WTC11 (cell line): Measurements from ENCODE around the gene TM4SF1. TPM values are rescaled to one million over a fixed set of nuclear protein-coding genes. Genes with fewer than 3 reads are reported as not detected.

Experiments used
- ATAC-seq: fragments of 200-7000 bp; cut with Tn5 transposase; 2 replicates; pipeline ENCODE4 v1.10.0; 2021; ENCODE audit warnings: mild to moderate bottlenecking, moderate library complexity
- CTCF ChIA-PET: fragments of 300-600 bp; sonication (Branson Sonifier 250); formaldehyde crosslinking; loops from one replicate; lab custom pipeline; 2021; ENCODE audit warnings: antibody characterized with exemption; lab: Charles Lee
- POLR2A ChIA-PET: fragments of 350-600 bp; sonication (Branson Sonifier 250); formaldehyde crosslinking; loops from one replicate; lab custom pipeline; 2021; ENCODE audit warnings: antibody characterized with exemption; lab: Charles Lee
- DNase-seq: peaks from one replicate; pipeline ENCODE4 v3.0.0; 2021; ENCODE audit warnings: low spot score
- H3K27ac Mint-ChIP-seq: 2 replicates; pipeline ENCODE4 v1.8.0; 2021; ENCODE audit warnings: mixed read lengths
- H3K27me3 Mint-ChIP-seq: 2 replicates; pipeline ENCODE4 v1.8.0; 2021; ENCODE audit warnings: low read depth, mild to moderate bottlenecking, moderate library complexity, mixed read lengths
- H3K36me3 Mint-ChIP-seq: 2 replicates; pipeline ENCODE4 v1.8.0; 2021; ENCODE audit warnings: mixed read lengths
- H3K4me1 Mint-ChIP-seq: 2 replicates; pipeline ENCODE4 v1.8.0; 2022; ENCODE audit warnings: mixed read lengths
- H3K4me3 Mint-ChIP-seq: 2 replicates; pipeline ENCODE4 v1.8.0; 2021; ENCODE audit warnings: mild to moderate bottlenecking, moderate library complexity, mixed read lengths
- H3K9me3 Mint-ChIP-seq: 2 replicates; pipeline ENCODE4 v1.8.0; 2021; ENCODE audit warnings: mixed read lengths
- CREM ChIP-seq: sonication (generic); formaldehyde crosslinking; IDR thresholded peaks from 2 replicates; pipeline ENCODE4 v1.8.1; 2022; ENCODE audit warnings: mild to moderate bottlenecking, missing genetic modification reagents, moderate library complexity
- ETV6 ChIP-seq: sonication (generic); formaldehyde crosslinking; IDR thresholded peaks from 2 replicates; pipeline ENCODE4 v1.8.1; 2022; ENCODE audit warnings: mild to moderate bottlenecking, missing genetic modification reagents
- GABPB1 ChIP-seq: sonication (generic); formaldehyde crosslinking; IDR thresholded peaks from 2 replicates; pipeline ENCODE4 v1.8.1; 2023; ENCODE audit warnings: mild to moderate bottlenecking, missing genetic modification reagents
- GRHL2 ChIP-seq: fragments of 250-450 bp; sonication (Bioruptor Pico); IDR thresholded peaks from 2 replicates; pipeline ENCODE4 v1.8.0; 2022; ENCODE audit warnings: mild to moderate bottlenecking, moderate library complexity; ENCODE audit not compliant: insufficient replicate concordance, severe bottlenecking
- JAZF1 ChIP-seq: fragments of 250-450 bp; sonication (Bioruptor Pico); IDR thresholded peaks from 2 replicates; pipeline ENCODE4 v1.9.0; 2021; ENCODE audit warnings: moderate library complexity, mild to moderate bottlenecking, inconsistent platforms
- KAT7 ChIP-seq: sonication (generic); formaldehyde crosslinking; IDR thresholded peaks from 2 replicates; pipeline ENCODE4 v1.8.1; 2023; ENCODE audit warnings: missing genetic modification reagents, mild to moderate bottlenecking, borderline replicate concordance
- NR1H2 ChIP-seq: sonication (generic); formaldehyde crosslinking; IDR thresholded peaks from 2 replicates; pipeline ENCODE4 v1.9.0; 2021; ENCODE audit warnings: mild to moderate bottlenecking, moderate library complexity, missing genetic modification reagents
- PRRX2 ChIP-seq: fragments of 250-450 bp; sonication (Bioruptor Pico); IDR thresholded peaks from 2 replicates; pipeline ENCODE4 v1.8.0; 2021; ENCODE audit warnings: mild to moderate bottlenecking
- ZNF138 ChIP-seq: sonication (generic); formaldehyde crosslinking; conservative IDR thresholded peaks from 2 replicates; pipeline ENCODE4 v1.8.1; 2022; ENCODE audit warnings: mild to moderate bottlenecking, moderate library complexity, missing genetic modification reagents
- ZNF317 ChIP-seq: sonication (generic); formaldehyde crosslinking; IDR thresholded peaks from 2 replicates; pipeline ENCODE4 v1.8.1; 2023; ENCODE audit warnings: low read depth, mild to moderate bottlenecking, moderate library complexity, missing genetic modification reagents, borderline replicate concordance
- ZNF423 ChIP-seq: fragments of 250-450 bp; sonication (Bioruptor Pico); IDR thresholded peaks from 2 replicates; pipeline ENCODE4 v2.1.2; 2022; ENCODE audit warnings: mild to moderate bottlenecking, moderate library complexity
- total RNA-seq: library from RNA; stranded (reverse); gene quantifications from 3 replicates; pipeline ENCODE4 v1.2.3, GENCODE V29; 2021
- TF ChIP-seq, protein P1 (sequence below): fragments of 250-450 bp; sonication (Bioruptor Pico); IDR thresholded peaks from 2 replicates; pipeline ENCODE4 v1.9.0; 2021; ENCODE audit warnings: moderate library complexity, mild to moderate bottlenecking, inconsistent platforms, borderline replicate concordance
- TF ChIP-seq, protein P2 (sequence below): fragments of 250-450 bp; sonication (Bioruptor Pico); IDR thresholded peaks from 2 replicates; pipeline ENCODE4 v1.8.0; 2021; ENCODE audit warnings: mild to moderate bottlenecking
- TF ChIP-seq, protein P3 (sequence below): sonication (generic); formaldehyde crosslinking; IDR thresholded peaks from 2 replicates; pipeline ENCODE4 v1.8.0; 2022; ENCODE audit warnings: mild to moderate bottlenecking, missing genetic modification reagents
- TF ChIP-seq, protein P4 (sequence below): sonication (generic); formaldehyde crosslinking; conservative IDR thresholded peaks from 2 replicates; pipeline ENCODE4 v1.8.1; 2023; ENCODE audit warnings: mild to moderate bottlenecking, low read depth, missing genetic modification reagents, moderate library complexity
- TF ChIP-seq, protein P5 (sequence below): sonication (generic); formaldehyde crosslinking; IDR thresholded peaks from 2 replicates; pipeline ENCODE4 v1.8.1; 2022; ENCODE audit warnings: missing genetic modification reagents, borderline replicate concordance

The TM4SF1 gene
- total RNA-seq, 1 experiment from 2014 or later, result 0.90 TPM

DNA sequence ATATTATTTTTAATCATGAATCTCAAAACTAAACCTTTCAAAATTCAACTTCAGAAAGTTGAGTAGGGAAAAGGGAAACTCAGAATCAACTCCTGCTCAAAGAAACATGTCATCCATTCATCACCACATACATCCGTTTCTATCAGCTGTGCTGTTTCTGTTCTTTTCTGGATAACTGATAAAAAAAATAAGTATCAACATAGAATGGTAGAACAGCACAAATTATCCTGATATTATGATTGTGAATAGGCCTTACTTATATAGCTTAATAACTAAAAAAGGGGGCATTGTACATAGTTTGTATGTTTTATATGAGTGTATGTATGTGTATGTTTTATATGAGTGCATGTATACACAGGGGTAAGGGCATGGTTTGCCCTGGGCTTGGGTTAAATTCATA, 3.1 kb downstream of the TM4SF1 start:
- POLR2A ChIA-PET, result no interaction called here
- no peak for TF ChIP-seq ZNF138 (CRISPR knock-in tag)
- TF ChIP-seq, protein P1, sequence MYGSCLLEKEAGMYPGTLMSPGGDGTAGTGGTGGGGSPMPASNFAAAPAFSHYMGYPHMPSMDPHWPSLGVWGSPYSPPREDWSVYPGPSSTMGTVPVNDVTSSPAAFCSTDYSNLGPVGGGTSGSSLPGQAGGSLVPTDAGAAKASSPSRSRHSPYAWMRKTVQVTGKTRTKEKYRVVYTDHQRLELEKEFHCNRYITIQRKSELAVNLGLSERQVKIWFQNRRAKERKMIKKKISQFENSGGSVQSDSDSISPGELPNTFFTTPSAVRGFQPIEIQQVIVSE (CRISPR knock-in tag), result no peak
- TF ChIP-seq ZNF423, result no peak
- no peak for TF ChIP-seq JAZF1 (CRISPR knock-in tag)
- TF ChIP-seq, protein P2, sequence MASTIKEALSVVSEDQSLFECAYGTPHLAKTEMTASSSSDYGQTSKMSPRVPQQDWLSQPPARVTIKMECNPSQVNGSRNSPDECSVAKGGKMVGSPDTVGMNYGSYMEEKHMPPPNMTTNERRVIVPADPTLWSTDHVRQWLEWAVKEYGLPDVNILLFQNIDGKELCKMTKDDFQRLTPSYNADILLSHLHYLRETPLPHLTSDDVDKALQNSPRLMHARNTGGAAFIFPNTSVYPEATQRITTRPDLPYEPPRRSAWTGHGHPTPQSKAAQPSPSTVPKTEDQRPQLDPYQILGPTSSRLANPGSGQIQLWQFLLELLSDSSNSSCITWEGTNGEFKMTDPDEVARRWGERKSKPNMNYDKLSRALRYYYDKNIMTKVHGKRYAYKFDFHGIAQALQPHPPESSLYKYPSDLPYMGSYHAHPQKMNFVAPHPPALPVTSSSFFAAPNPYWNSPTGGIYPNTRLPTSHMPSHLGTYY (CRISPR knock-in tag), result no peak
- TF ChIP-seq ZNF317 (CRISPR knock-in tag), result no peak
- TF ChIP-seq, protein P3, sequence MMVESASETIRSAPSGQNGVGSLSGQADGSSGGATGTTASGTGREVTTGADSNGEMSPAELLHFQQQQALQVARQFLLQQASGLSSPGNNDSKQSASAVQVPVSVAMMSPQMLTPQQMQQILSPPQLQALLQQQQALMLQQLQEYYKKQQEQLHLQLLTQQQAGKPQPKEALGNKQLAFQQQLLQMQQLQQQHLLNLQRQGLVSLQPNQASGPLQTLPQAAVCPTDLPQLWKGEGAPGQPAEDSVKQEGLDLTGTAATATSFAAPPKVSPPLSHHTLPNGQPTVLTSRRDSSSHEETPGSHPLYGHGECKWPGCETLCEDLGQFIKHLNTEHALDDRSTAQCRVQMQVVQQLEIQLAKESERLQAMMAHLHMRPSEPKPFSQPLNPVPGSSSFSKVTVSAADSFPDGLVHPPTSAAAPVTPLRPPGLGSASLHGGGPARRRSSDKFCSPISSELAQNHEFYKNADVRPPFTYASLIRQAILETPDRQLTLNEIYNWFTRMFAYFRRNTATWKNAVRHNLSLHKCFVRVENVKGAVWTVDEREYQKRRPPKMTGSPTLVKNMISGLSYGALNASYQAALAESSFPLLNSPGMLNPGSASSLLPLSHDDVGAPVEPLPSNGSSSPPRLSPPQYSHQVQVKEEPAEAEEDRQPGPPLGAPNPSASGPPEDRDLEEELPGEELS (CRISPR knock-in tag), result no peak
- CTCF ChIA-PET, result no interaction called here
- Mint-ChIP-seq H3K27ac (no peak overlapping the region), H3K36me3 (peaks cover 8% of the 10 kb centered on the region), H3K27me3 (no peaks in the 10 kb centered on the region; the same call in 1 of the 2 replicates), H3K4me3 (no peak overlapping the region), H3K4me1 (peaks cover 43% of the 10 kb centered on the region), H3K9me3 (peaks cover 8% of the 10 kb centered on the region; the same call in 1 of the 2 replicates)
- no peak for ATAC-seq
- DNase-seq, result no peak

DNA sequence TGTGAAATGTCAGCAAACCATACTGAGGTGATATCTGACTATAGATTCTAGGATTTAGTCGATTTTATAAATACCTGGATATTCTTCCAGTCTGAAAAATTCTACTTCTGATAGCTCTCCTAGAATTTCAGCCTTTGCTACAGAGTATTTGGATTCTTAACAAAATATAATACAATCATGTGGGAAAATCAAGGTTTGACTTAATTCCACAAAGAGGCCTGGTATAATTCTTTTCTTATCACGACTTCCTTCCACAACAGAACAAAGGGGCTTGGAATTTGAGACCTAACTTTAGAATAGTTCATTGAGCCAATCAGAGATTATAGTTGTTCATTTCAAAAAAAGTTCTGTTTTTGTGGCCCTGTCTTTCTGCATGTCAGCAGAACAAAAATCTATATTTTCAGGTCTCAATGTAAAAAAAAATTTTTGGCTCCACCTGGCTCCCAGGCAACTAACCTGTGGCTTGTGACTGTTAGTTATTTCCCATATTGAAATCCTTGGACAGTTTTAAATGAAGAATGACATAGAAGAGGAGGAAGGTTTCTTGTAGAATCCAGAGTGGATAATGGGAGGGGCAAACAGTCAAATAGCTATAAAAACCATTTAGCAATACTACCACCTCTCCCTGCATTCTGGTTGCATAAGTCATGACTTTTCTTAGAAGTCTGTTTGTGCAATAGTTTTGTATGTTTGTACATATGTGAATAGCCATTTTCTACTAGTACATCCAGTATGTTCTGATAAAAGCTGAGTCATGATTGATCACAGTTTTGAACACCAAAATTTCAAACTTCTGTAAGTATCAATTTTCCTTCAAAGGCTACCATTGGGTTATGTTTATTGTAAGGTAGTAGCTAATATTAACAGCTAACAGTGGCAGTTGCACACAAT, 4.0 kb downstream of the TM4SF1 start:
- TF ChIP-seq GABPB1 (CRISPR knock-in tag), result peak; percentile 45; the same call in 1 of the 2 replicates
- TF ChIP-seq, protein P4, sequence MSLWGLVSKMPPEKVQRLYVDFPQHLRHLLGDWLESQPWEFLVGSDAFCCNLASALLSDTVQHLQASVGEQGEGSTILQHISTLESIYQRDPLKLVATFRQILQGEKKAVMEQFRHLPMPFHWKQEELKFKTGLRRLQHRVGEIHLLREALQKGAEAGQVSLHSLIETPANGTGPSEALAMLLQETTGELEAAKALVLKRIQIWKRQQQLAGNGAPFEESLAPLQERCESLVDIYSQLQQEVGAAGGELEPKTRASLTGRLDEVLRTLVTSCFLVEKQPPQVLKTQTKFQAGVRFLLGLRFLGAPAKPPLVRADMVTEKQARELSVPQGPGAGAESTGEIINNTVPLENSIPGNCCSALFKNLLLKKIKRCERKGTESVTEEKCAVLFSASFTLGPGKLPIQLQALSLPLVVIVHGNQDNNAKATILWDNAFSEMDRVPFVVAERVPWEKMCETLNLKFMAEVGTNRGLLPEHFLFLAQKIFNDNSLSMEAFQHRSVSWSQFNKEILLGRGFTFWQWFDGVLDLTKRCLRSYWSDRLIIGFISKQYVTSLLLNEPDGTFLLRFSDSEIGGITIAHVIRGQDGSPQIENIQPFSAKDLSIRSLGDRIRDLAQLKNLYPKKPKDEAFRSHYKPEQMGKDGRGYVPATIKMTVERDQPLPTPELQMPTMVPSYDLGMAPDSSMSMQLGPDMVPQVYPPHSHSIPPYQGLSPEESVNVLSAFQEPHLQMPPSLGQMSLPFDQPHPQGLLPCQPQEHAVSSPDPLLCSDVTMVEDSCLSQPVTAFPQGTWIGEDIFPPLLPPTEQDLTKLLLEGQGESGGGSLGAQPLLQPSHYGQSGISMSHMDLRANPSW, result no peak
- no peak for TF ChIP-seq KAT7 (CRISPR knock-in tag)
- H3K4me1 Mint-ChIP-seq, result peaks cover 52% of the 10 kb centered on the region
- ATAC-seq (no peak), DNase-seq (no peak)
- no peak overlapping the region for H3K27ac Mint-ChIP-seq
- H3K4me3 Mint-ChIP-seq, result no peak overlapping the region
- no peaks in the 10 kb centered on the region for H3K9me3 Mint-ChIP-seq
- H3K27me3 Mint-ChIP-seq, result no peaks in the 10 kb centered on the region
- ChIA-PET POLR2A (no interaction called here), CTCF (no interaction called here)
- no peaks in the 10 kb centered on the region for H3K36me3 Mint-ChIP-seq

DNA sequence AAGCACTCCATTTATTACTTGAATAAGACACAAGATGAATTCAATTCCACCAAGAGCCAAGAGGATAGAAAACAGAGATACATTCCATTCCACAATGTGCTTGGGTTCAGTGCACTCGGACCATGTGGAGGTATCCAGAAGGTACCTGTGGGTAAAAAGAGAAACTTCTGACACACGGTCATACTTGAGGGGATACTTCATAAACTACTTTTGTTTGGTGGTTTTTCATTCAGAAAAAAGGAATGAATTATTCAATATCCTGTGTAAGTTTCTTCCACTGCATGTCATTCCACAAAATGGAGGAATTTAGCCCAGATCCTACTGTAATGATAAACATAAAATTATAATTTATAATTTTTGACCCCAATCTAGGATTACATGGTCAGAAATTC, 5.7 kb downstream of the TM4SF1 start:
- peaks cover 52% of the 10 kb centered on the region for H3K4me1 Mint-ChIP-seq
- no peak for ATAC-seq
- H3K27ac Mint-ChIP-seq, result no peak overlapping the region
- H3K27me3 Mint-ChIP-seq, result no peaks in the 10 kb centered on the region
- TF ChIP-seq, protein P1 (CRISPR knock-in tag), result no peak
- TF ChIP-seq, protein P5, sequence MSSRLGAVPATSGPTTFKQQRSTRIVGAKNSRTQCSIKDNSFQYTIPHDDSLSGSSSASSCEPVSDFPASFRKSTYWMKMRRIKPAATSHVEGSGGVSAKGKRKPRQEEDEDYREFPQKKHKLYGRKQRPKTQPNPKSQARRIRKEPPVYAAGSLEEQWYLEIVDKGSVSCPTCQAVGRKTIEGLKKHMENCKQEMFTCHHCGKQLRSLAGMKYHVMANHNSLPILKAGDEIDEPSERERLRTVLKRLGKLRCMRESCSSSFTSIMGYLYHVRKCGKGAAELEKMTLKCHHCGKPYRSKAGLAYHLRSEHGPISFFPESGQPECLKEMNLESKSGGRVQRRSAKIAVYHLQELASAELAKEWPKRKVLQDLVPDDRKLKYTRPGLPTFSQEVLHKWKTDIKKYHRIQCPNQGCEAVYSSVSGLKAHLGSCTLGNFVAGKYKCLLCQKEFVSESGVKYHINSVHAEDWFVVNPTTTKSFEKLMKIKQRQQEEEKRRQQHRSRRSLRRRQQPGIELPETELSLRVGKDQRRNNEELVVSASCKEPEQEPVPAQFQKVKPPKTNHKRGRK (CRISPR knock-in tag), result no peak
- TF ChIP-seq CREM (no peak), NR1H2 (CRISPR knock-in tag) (no peak), ETV6 (CRISPR knock-in tag) (no peak), GRHL2 (CRISPR knock-in tag) (no peak), PRRX2 (CRISPR knock-in tag) (no peak)
- TF ChIP-seq, all 79 proteins: peak for 0
- no peaks in the 10 kb centered on the region for H3K36me3 Mint-ChIP-seq
- CTCF ChIA-PET, result interaction anchor here (0.6 to 1.0 kb wide), 2 partner anchors 52 to 416 kb away, joined by 3 to 4 read pairs; no protein-coding TSS in a partner anchor
- POLR2A ChIA-PET, result no interaction called here
- no peak for DNase-seq
- no peak overlapping the region for H3K4me3 Mint-ChIP-seq
- H3K9me3 Mint-ChIP-seq, result no peaks in the 10 kb centered on the region
